ENCODE measurements around the gene ARHGAP6. TPM values are rescaled to one million over a fixed set of nuclear protein-coding genes. Genes with fewer than 3 reads are reported as not detected.

The ARHGAP6 gene
- polyA plus RNA-seq, 3 donors = 0.31 to 1.1 (median 0.40) TPM

DNA sequence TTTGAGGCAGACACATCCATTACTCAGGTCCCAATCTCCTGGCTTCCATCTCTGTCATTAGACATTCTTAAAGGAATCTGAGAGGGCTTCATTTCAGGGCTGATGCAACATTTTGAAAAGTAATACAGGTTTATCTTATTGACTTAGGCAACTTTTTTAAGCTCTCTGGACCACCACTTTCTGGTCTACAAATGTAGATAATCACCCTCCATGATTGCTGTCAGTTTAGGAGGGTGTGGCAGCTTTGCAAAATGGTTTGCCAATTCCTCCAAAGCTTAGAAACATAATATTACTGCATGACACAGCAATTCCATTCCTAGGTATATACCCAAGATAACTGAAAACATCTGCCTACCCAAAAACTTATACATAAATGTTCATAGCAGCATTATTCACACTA is 77.6 kb downstream of the ARHGAP6 start:
- H3K36me3 ChIP-seq (replicated peaks in 1 of 2; ENCODE audit: control insufficient read depth in 1 of 2, insufficient read depth in 2 of 2, low read length in 2 of 2) = no peaks in the 10 kb centered on the region
- H3K79me2 ChIP-seq (ENCODE audit: insufficient read depth, low read length) = no peaks in the 10 kb centered on the region
- no peaks in the 10 kb centered on the region for H3K27me3 ChIP-seq (ENCODE audit: control insufficient read depth in 2 of 2, insufficient read depth in 2 of 2, low read length in 2 of 2)
- DNase-seq = no peak
- Mint-ChIP-seq H3K27me3 (ENCODE audit: low read depth in 3 of 3) (no peaks in the 10 kb centered on the region), H3K27ac (no peak overlapping the region), H3K4me3 (no peak overlapping the region), H3K9me3 (peaks cover 0 to 2% (median 0%) of the 10 kb centered on the region in 7 donors), H3K4me1 (peaks cover 4% of the 10 kb centered on the region), H3K36me3 (no peaks in the 10 kb centered on the region)
- no peak overlapping the region for H3K4me2 ChIP-seq (replicated peaks; ENCODE audit: extremely low read depth, low read length, poor library complexity, severe bottlenecking)
- H3K27ac ChIP-seq (ENCODE audit: low read depth in 1 of 2, low read length in 2 of 2) = no peak overlapping the region
- no peak overlapping the region for H3K9ac ChIP-seq (ENCODE audit: insufficient read depth, low read length, poor library complexity, severe bottlenecking)
- H3K4me1 ChIP-seq (ENCODE audit: control insufficient read depth in 1 of 2, insufficient read depth in 2 of 2, low read length in 2 of 2) = no peaks in the 10 kb centered on the region
- no peaks in the 10 kb centered on the region for H3K9me3 ChIP-seq (replicated peaks in 1 of 2; ENCODE audit: control insufficient read depth in 1 of 2, insufficient read depth in 1 of 2, low read length in 2 of 2)
- TF ChIP-seq, protein P1, sequence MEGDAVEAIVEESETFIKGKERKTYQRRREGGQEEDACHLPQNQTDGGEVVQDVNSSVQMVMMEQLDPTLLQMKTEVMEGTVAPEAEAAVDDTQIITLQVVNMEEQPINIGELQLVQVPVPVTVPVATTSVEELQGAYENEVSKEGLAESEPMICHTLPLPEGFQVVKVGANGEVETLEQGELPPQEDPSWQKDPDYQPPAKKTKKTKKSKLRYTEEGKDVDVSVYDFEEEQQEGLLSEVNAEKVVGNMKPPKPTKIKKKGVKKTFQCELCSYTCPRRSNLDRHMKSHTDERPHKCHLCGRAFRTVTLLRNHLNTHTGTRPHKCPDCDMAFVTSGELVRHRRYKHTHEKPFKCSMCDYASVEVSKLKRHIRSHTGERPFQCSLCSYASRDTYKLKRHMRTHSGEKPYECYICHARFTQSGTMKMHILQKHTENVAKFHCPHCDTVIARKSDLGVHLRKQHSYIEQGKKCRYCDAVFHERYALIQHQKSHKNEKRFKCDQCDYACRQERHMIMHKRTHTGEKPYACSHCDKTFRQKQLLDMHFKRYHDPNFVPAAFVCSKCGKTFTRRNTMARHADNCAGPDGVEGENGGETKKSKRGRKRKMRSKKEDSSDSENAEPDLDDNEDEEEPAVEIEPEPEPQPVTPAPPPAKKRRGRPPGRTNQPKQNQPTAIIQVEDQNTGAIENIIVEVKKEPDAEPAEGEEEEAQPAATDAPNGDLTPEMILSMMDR (IDR thresholded peaks at IDR 0.05) = no peak
- intact Hi-C loops (cut with micrococcal nuclease) = no loop called here
- H2AFZ ChIP-seq (ENCODE audit: insufficient read depth, low read depth, low read length, poor library complexity, severe bottlenecking) = no peak overlapping the region
- no peaks in the 10 kb centered on the region for H4K20me1 ChIP-seq (ENCODE audit: insufficient read depth, low read length)
- H3K4me3 ChIP-seq (replicated peaks in 1 of 3; ENCODE audit: low read depth in 2 of 3, low read length in 3 of 3) = no peak overlapping the region

- no peaks in the 10 kb centered on the region for H3K4me1 Mint-ChIP-seq
- H3K27ac Mint-ChIP-seq = no peak overlapping the region
- H4K20me1 ChIP-seq (ENCODE audit: insufficient read depth, low read length) = no peaks in the 10 kb centered on the region
- no peaks in the 10 kb centered on the region for H3K36me3 ChIP-seq (replicated peaks in 1 of 2; ENCODE audit: control insufficient read depth in 1 of 2, insufficient read depth in 2 of 2, low read length in 2 of 2)
- no peak overlapping the region for H3K4me2 ChIP-seq (replicated peaks; ENCODE audit: extremely low read depth, low read length, poor library complexity, severe bottlenecking)
- intact Hi-C loops (cut with micrococcal nuclease) = no loop called here
- no peak for DNase-seq
- H3K9me3 Mint-ChIP-seq = peaks cover 0 to 2% (median 0%) of the 10 kb centered on the region in 7 donors
- no peak overlapping the region for H2AFZ ChIP-seq (ENCODE audit: insufficient read depth, low read depth, low read length, poor library complexity, severe bottlenecking)
- no peaks in the 10 kb centered on the region for H3K4me1 ChIP-seq (ENCODE audit: control insufficient read depth in 1 of 2, insufficient read depth in 2 of 2, low read length in 2 of 2)
- H3K79me2 ChIP-seq (ENCODE audit: insufficient read depth, low read length) = no peaks in the 10 kb centered on the region
- no CpG with 5 or more reads among the region's 1 CpG for WGBS (ENCODE audit: insufficient coverage)
- H3K4me3 Mint-ChIP-seq = no peak overlapping the region
- peaks cover 0 to under 1% (median 0%) of the 10 kb centered on the region in 3 donors for H3K27me3 Mint-ChIP-seq (ENCODE audit: low read depth in 3 of 3)
- no peak overlapping the region for H3K27ac ChIP-seq (ENCODE audit: low read depth in 1 of 2, low read length in 2 of 2)
- H3K9ac ChIP-seq (ENCODE audit: insufficient read depth, low read length, poor library complexity, severe bottlenecking) = no peak overlapping the region
- H3K36me3 Mint-ChIP-seq = no peaks in the 10 kb centered on the region
- H3K4me3 ChIP-seq (replicated peaks in 1 of 3; ENCODE audit: low read depth in 2 of 3, low read length in 3 of 3) = no peak overlapping the region
- no peaks in the 10 kb centered on the region for H3K27me3 ChIP-seq (ENCODE audit: control insufficient read depth in 2 of 2, insufficient read depth in 2 of 2, low read length in 2 of 2)
- TF ChIP-seq, protein P1 (IDR thresholded peaks at IDR 0.05) = no peak
- H3K9me3 ChIP-seq (replicated peaks in 1 of 2; ENCODE audit: control insufficient read depth in 1 of 2, insufficient read depth in 1 of 2, low read length in 2 of 2) = no peaks in the 10 kb centered on the region
Observed at GRCh38 chrX:11585174-11585573, 80.5 kb downstream of the ARHGAP6 start.
